GM23338 (cell line): Measurements from ENCODE around the gene GJC1.

Experiments
- CREB1 ChIP-seq: fragments of 250-450 bp; sonication (Bioruptor Pico); IDR thresholded peaks from 2 replicates; pipeline ENCODE4 v1.5.0; 2020; ENCODE audit warnings: low read depth, mild to moderate bottlenecking, moderate library complexity
- EZH2 ChIP-seq: fragments of 200-600 bp; sonication (generic); IDR thresholded peaks from one replicate; pipeline ENCODE4 v1.8.0; 2017; ENCODE audit warnings: antibody characterized with exemption, mild to moderate bottlenecking, low read depth; ENCODE audit not compliant: unreplicated experiment
- POLR2AphosphoS5 ChIP-seq: IDR thresholded peaks from 2 replicates; pipeline ENCODE4 v1.6.1; 2016; ENCODE audit warnings: antibody characterized with exemption, low read depth
- ZNF114 ChIP-seq: fragments of 250-450 bp; sonication (Bioruptor Pico); IDR thresholded peaks from 2 replicates; pipeline ENCODE4 v1.5.0; 2020; ENCODE audit warnings: mild to moderate bottlenecking, moderate library complexity
- TF ChIP-seq, protein P1 (sequence below), 2 experiments: fragments of 200-600 bp in 1 of 2; sonication (generic) in 1 of 2; conservative IDR thresholded peaks; 2 replicates each; pipeline versions ENCODE4 v1.5.1 to v1.6.1; 2016 to 2017; ENCODE audit warnings: antibody characterized with exemption in 2 of 2, low read depth in 2 of 2, mild to moderate bottlenecking in 2 of 2, moderate library complexity in 1 of 2
- TF ChIP-seq, protein P2 (sequence below): IDR thresholded peaks from one replicate; pipeline ENCODE4 v1.6.1; 2018; ENCODE audit warnings: antibody characterized with exemption; ENCODE audit not compliant: unreplicated experiment

DNA sequence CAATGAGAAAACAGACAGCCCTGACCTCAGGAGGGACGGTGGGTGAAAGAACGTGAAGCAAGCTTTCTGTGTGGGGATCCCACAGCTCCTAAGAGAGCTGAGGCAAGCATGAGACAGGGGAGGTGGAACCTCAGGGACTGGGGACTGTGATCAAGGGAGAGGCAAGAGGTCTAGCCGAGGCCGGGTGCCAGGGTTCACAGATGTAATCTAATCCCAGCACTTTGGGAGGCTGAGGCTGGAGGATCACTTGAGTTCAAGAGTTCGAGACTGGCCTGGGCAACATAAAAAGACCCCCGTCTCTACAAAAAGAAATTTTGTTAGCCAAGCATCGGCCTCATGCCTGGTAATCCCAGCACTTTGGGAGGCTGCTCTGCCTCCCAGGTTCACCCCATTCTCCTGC lies 75.8 kb downstream of the GJC1 start:
- TF ChIP-seq, protein P1, sequence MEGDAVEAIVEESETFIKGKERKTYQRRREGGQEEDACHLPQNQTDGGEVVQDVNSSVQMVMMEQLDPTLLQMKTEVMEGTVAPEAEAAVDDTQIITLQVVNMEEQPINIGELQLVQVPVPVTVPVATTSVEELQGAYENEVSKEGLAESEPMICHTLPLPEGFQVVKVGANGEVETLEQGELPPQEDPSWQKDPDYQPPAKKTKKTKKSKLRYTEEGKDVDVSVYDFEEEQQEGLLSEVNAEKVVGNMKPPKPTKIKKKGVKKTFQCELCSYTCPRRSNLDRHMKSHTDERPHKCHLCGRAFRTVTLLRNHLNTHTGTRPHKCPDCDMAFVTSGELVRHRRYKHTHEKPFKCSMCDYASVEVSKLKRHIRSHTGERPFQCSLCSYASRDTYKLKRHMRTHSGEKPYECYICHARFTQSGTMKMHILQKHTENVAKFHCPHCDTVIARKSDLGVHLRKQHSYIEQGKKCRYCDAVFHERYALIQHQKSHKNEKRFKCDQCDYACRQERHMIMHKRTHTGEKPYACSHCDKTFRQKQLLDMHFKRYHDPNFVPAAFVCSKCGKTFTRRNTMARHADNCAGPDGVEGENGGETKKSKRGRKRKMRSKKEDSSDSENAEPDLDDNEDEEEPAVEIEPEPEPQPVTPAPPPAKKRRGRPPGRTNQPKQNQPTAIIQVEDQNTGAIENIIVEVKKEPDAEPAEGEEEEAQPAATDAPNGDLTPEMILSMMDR (conservative IDR thresholded peaks at IDR 0.05; ENCODE audit: low read depth in 2 of 2) = no peak
- TF ChIP-seq EZH2 (no peak), POLR2AphosphoS5 (no peak), CREB1 (CRISPR knock-in tag) (no peak), ZNF114 (CRISPR knock-in tag) (no peak)
- TF ChIP-seq, protein P2, sequence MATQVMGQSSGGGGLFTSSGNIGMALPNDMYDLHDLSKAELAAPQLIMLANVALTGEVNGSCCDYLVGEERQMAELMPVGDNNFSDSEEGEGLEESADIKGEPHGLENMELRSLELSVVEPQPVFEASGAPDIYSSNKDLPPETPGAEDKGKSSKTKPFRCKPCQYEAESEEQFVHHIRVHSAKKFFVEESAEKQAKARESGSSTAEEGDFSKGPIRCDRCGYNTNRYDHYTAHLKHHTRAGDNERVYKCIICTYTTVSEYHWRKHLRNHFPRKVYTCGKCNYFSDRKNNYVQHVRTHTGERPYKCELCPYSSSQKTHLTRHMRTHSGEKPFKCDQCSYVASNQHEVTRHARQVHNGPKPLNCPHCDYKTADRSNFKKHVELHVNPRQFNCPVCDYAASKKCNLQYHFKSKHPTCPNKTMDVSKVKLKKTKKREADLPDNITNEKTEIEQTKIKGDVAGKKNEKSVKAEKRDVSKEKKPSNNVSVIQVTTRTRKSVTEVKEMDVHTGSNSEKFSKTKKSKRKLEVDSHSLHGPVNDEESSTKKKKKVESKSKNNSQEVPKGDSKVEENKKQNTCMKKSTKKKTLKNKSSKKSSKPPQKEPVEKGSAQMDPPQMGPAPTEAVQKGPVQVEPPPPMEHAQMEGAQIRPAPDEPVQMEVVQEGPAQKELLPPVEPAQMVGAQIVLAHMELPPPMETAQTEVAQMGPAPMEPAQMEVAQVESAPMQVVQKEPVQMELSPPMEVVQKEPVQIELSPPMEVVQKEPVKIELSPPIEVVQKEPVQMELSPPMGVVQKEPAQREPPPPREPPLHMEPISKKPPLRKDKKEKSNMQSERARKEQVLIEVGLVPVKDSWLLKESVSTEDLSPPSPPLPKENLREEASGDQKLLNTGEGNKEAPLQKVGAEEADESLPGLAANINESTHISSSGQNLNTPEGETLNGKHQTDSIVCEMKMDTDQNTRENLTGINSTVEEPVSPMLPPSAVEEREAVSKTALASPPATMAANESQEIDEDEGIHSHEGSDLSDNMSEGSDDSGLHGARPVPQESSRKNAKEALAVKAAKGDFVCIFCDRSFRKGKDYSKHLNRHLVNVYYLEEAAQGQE = no peak
